ENCODE measurements around the gene RIC1.
"Not testable (repeated sequence)": the region's sequence is repeated elsewhere in the genome, so short reads cannot be mapped to it uniquely, and the experiment has no call there.

Gene RIC1

GRCh38 chr9:5743109-5743508 lies 114.2 kb downstream of the RIC1 start:
- DNase-seq = no peak

GRCh38 chr9:5748438-5748837 lies 119.5 kb downstream of the RIC1 start:
- DNase-seq = no peak

GRCh38 chr9:5749306-5749705 lies 120.4 kb downstream of the RIC1 start:
- no peak for DNase-seq

GRCh38 chr9:5750569-5750968 lies 121.7 kb downstream of the RIC1 start:
- DNase-seq = no peak

GRCh38 chr9:5756633-5757032 lies 127.7 kb downstream of the RIC1 start:
- DNase-seq = no peak

GRCh38 chr9:5760338-5760737 lies 131.4 kb downstream of the RIC1 start:
- DNase-seq = no peak

DNA sequence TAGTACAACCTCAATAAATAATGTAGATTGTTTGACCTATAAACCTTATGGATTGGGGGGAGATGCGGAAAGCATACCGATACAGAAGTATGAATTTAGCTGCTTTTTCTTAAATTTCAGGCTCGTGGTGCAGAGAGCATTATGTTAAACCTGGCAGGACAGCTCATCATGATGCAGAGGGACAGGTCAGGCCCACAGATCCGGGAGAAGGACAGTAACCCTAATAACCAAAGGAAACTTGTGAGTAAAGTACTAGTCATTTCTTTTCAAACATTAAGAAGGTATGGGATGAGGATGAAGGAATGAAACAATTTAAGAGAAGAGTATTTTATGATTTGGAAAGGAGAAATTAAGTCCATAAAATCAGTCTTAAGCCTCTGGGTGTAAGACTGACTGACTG lies 133.5 kb downstream of the RIC1 start:
- no peak for DNase-seq

- no peak for DNase-seq
Measured at GRCh38 chr9:5764130-5764868, 135.4 kb downstream of the RIC1 start.

DNA sequence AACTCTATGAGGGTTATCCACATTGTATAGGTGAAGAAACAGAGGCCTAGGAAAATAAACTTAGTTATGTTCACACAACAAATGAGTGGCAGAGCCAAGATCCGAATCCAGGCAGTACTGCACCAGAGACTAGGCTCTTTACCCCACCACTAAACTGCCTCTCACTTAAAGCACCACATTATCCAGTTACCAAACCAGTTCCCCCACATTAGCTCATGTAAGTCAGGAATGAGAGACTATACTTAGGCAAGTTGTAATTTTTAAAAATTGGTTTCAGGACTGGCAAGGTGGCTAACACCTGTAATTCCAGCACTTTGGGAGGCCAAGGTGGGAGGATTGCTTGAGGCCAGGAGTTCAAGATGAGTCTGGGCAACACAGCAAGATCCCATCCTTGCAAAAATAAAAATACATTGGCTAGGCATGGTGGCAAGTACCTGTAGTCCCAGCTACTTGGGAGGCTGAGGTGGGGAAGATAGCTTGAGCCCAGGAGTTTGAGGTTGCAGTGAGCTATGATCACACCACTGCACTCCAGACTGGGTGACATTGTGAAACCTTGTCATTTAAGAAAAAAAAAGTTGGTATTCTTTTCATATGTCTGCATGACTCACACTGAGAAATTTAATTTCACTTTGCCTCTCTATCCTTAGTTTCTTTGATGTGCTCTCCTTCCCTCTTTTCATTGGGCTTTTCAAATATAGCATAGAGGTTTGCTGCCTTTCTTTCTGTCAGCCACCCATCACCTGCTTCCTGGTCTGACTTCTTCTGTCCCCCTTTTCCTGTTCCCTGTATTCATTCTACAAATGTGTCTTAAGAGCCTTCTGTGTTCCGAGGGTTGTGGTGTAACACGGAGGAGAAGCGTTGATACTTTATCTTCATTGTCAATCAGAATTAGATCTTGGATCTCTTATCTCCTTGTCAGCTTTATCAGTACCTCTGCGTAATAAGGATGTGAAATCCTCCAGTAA lies 139.3 kb downstream of the RIC1 start:
- DNase-seq = no peak

DNA sequence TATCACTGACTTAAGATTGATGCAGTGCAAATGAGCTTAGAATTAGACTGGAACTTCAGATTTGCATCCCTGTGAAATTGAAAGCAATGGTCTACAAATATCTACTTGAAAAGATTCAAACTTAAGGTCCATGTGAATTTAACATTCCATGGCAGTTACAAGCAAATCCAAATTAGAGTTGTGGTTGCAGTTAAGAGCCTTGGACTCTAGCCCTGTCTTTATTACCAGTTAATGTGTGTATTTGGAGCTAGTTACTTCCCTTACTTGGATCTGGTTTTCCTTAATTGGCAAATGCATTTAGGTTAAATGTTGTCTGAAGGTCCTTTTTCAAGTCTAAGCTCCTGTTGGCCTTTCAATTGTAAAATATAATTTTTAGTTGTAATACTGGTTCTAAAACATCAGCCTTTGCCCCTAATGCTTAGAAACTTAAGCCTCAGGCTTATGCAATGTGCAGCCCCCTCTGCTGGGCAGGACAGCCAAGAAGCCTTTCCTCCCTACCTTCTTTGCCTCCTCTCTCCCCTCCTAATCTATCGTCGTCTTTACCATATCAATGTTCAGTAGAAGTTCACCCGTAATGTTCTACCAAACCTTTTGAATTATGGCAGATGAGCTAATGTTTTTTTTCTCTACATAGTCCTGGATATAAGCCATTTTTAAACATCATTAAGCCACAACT lies 144.6 kb downstream of the RIC1 start:
- DNase-seq = no peak

DNA sequence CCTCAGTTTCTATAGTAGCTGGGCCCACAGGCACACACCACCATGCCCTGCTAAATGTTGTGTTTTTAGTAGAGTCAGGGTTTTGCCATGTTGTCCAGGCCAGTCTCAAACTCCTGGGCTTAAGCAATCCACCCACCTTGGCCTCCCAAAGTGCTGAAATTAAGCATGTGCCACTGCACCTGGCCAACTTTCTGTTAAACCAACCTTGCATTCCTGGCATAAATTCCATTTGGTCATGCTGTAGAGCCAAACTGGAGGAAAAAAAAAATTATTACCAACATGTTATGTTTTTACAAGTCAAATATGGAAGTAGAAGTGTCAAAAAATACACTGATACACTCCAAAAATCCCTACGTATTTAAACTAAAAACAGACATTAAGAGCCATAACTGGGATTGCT lies 149.9 kb downstream of the RIC1 start:
- DNase-seq = no peak

DNA sequence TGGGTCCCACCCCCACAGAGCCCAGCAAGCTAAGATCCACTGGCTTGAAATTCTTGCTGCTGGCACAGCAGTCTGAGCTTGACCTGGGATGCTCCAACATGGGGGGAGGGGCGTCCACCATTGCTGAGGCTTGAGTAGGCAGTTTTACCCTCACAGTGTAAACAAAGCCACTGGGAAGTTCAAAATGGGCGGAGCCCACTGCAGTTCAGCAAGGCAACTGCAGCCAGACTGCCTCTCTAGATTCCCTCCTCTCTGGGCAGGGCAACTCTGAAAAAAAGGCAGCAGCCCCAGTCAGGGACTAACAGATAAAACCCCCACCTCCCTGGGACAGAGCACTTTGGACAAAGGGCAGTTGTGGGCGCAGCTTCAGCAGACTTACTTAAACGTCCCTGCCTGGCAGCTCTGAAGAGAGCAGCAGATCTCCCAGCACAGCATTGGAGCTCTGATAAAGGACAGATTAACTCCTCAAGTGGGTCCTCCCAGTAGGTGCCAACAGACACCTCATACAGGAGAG lies 150.9 kb downstream of the RIC1 start:
- DNase-seq = not testable (repeated sequence)

DNA sequence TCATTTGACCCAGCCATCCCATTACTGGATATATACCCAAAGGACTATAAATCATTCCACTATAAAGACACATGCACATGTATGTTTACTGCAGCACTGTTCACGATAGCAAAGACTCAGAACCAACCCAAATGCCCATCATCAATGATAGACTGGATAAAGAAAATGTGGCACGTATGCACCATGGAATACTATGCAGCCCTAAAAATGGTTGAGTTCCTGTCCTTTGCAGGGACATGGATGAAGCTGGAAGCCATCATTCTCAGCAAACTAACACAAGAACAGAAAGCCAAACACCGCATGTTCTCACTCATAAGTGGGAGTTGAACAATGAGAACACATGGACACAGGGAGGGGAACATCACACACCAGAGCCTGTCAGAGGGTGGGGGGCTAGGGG lies 154.5 kb downstream of the RIC1 start:
- DNase-seq = not testable (repeated sequence)

DNA sequence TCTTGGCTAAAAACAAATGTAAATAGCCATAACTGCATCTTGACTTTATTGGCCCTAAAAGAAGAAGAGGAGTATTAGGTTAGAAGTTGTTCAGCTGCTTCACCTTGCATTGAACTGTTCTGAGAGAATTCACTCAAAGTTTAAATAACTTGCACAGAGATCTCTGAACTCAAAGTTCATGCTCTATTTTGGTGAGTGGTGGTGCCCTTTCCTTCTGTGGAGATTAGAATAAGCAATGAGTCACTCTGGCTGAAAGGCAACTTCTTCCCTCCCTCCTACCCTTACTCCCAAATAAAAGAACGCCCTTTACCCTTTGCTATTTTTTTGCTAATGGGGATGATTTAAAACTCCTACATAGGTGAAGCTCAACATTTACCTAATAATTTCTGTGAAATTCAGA lies 155.1 kb downstream of the RIC1 start:
- no peak for DNase-seq

GRCh38 chr9:5784526-5785315 lies 155.8 kb downstream of the RIC1 start:
- no peak for DNase-seq

GRCh38 chr9:5786370-5787127 lies 157.6 kb downstream of the RIC1 start:
- no peak for DNase-seq

- no peak for DNase-seq
Measured at GRCh38 chr9:5787220-5787619, 158.3 kb downstream of the RIC1 start.

GRCh38 chr9:5787759-5788302 lies 158.9 kb downstream of the RIC1 start:
- no peak for DNase-seq

DNA sequence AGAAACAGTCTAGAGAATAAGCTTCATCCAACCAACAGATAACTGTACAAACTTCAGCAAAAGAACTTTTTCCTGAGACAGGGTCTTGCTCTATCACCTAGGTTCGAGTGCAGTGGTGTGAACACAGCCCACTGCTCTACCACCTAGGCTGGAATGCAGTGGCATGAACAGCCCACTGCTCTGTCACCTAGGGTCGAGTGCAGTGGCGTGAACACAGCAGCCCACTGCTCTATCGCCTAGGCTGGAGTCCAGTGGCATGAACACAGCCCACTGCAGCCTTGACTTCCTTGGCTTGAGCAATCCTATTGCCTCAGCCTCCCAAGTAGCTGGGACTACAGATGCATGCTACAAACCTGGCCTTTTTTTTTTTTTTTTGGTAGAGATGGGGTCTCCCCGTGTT lies 160.6 kb downstream of the RIC1 start:
- DNase-seq = no peak

- no peak for DNase-seq
Measured at GRCh38 chr9:5790923-5791322, 162.0 kb downstream of the RIC1 start.

GRCh38 chr9:5791870-5792269 lies 163.0 kb downstream of the RIC1 start:
- no peak for DNase-seq
